IMR-90 (cell line): Measurements from ENCODE around the gene PSEN1.

ENCODE experiments used
- BHLHE40 ChIP-seq: fragments of 150-350 bp; IDR thresholded peaks from 2 replicates; pipeline ENCODE4 v1.6.1; 2016; ENCODE audit warnings: mild to moderate bottlenecking, low read depth, low read length
- CEBPB ChIP-seq: IDR thresholded peaks from 2 replicates; pipeline ENCODE4 v1.6.1; 2012; ENCODE audit warnings: low read depth, low read length, improper control_type of control experiment
- FOS ChIP-seq: fragments of 150-350 bp; IDR thresholded peaks from 2 replicates; pipeline ENCODE4 v1.6.1; 2016; ENCODE audit warnings: low read depth, low read length
- MAFK ChIP-seq: IDR thresholded peaks from 2 replicates; pipeline ENCODE4 v1.6.1; 2012; ENCODE audit warnings: low read depth, low read length, improper control_type of control experiment
- MXI1 ChIP-seq: IDR thresholded peaks from 2 replicates; pipeline ENCODE4 v1.6.1; 2012; ENCODE audit warnings: low read depth, mild to moderate bottlenecking, low read length, moderate library complexity, borderline replicate concordance
- POLR2A ChIP-seq: IDR thresholded peaks from 2 replicates; pipeline ENCODE4 v1.6.1; 2012; ENCODE audit warnings: mild to moderate bottlenecking, low read depth, low read length
- SMC3 ChIP-seq: fragments of 150-350 bp; IDR thresholded peaks from 2 replicates; pipeline ENCODE4 v1.6.1; 2016; ENCODE audit warnings: low read depth, mild to moderate bottlenecking, antibody characterized with exemption, low read length, moderate library complexity
- TF ChIP-seq, protein P1 (sequence below): conservative IDR thresholded peaks from 2 replicates; pipeline ENCODE4 v1.5.1; 2012; ENCODE audit warnings: mild to moderate bottlenecking, low read depth, low read length, improper control_type of control experiment

DNA sequence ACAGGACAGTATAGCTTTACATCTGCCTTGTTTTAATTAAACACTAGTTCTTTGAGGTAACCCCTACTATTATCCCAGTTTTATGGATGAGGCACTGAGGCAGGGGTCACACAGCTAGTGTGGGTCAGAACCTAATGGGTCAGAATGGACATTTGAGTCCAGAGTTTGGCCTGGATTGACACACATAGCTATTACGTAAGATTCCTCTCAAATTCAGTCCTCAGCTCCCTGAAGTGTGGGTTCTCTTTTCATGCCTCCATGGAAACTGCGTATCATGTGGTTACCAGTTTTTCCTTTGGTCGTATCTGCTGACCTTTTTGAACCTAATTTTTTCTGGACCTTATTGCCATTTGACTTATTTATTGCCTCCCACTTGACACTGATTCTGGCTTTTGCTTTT, 40.4 kb downstream of the PSEN1 start:
- TF ChIP-seq, protein P1, sequence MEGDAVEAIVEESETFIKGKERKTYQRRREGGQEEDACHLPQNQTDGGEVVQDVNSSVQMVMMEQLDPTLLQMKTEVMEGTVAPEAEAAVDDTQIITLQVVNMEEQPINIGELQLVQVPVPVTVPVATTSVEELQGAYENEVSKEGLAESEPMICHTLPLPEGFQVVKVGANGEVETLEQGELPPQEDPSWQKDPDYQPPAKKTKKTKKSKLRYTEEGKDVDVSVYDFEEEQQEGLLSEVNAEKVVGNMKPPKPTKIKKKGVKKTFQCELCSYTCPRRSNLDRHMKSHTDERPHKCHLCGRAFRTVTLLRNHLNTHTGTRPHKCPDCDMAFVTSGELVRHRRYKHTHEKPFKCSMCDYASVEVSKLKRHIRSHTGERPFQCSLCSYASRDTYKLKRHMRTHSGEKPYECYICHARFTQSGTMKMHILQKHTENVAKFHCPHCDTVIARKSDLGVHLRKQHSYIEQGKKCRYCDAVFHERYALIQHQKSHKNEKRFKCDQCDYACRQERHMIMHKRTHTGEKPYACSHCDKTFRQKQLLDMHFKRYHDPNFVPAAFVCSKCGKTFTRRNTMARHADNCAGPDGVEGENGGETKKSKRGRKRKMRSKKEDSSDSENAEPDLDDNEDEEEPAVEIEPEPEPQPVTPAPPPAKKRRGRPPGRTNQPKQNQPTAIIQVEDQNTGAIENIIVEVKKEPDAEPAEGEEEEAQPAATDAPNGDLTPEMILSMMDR: no peak
- TF ChIP-seq CEBPB: peak; percentile 75
- TF ChIP-seq MXI1: no peak
- no peak for TF ChIP-seq SMC3
- no peak for TF ChIP-seq FOS
- no peak for TF ChIP-seq BHLHE40
- no peak for TF ChIP-seq MAFK
- TF ChIP-seq POLR2A: no peak
